Right kidney (tissue), 1 donor: ENCODE measurements around the gene PSMD1.

Experiments
- DNase-seq: peaks from one replicate; pipeline ENCODE4 v3.0.0-alpha.2; 2016

The PSMD1 gene

GRCh38 chr2:231204581-231204980 is 147.9 kb downstream of the PSMD1 start:
- no peak for DNase-seq

GRCh38 chr2:231207734-231208133 is 151.1 kb downstream of the PSMD1 start:
- no peak for DNase-seq

- DNase-seq, result no peak
Observed at GRCh38 chr2:231210782-231211181, 154.1 kb downstream of the PSMD1 start.

GRCh38 chr2:231211486-231211885 is 154.8 kb downstream of the PSMD1 start:
- no peak for DNase-seq

GRCh38 chr2:231212329-231212845 is 155.7 kb downstream of the PSMD1 start:
- DNase-seq, result no peak

- DNase-seq, result no peak
Observed at GRCh38 chr2:231213931-231214642, 157.4 kb downstream of the PSMD1 start.

GRCh38 chr2:231218366-231218765 is 161.7 kb downstream of the PSMD1 start:
- DNase-seq, result no peak

GRCh38 chr2:231219289-231219688 is 162.6 kb downstream of the PSMD1 start:
- no peak for DNase-seq

GRCh38 chr2:231221761-231222160 is 165.1 kb downstream of the PSMD1 start:
- DNase-seq, result no peak
